Neuron (in vitro differentiated cells): Measurements from ENCODE around the gene GPR151.

Experiments
- H2AFZ ChIP-seq: one replicate; pipeline ENCODE4 v1.6.1; 2013; ENCODE audit warnings: low read depth, mild to moderate bottlenecking, inconsistent platforms, low read length, moderate library complexity
- H3K27me3 ChIP-seq: one replicate; pipeline ENCODE4 v1.6.1; 2013; ENCODE audit warnings: low read length; ENCODE audit not compliant: insufficient read depth
- H3K36me3 ChIP-seq: one replicate; pipeline ENCODE4 v1.6.1; 2013; ENCODE audit warnings: low read length; ENCODE audit not compliant: insufficient read depth
- H3K4me1 ChIP-seq: one replicate; pipeline ENCODE4 v1.6.1; 2013; ENCODE audit warnings: low read length; ENCODE audit not compliant: insufficient read depth
- H3K4me3 ChIP-seq: 2 replicates; pipeline ENCODE4 v1.5.1; 2013; ENCODE audit warnings: mild to moderate bottlenecking, low read length, moderate library complexity
- H3K9me3 ChIP-seq: one replicate; pipeline ENCODE4 v1.6.1; 2013; ENCODE audit warnings: low read length

GPR151 gene

GRCh38 chr5:146463446-146463845 is 52.5 kb downstream of the GPR151 start:
- Histone ChIP-seq H3K36me3 (peaks cover 64% of the 10 kb centered on the region), H3K4me1 (peaks cover 24% of the 10 kb centered on the region), H3K4me3 (no peak overlapping the region), H2AFZ (no peak overlapping the region), H3K27me3 (no peaks in the 10 kb centered on the region), H3K9me3 (no peaks in the 10 kb centered on the region)
